RWPE2 (cell line): ENCODE results near the gene C2orf76.
"Not testable (repeated sequence)": the region's sequence is repeated elsewhere in the genome, so short reads cannot be mapped to it uniquely, and the experiment has no call there.

Experiments used
- ATAC-seq: fragments of 200-7000 bp; cut with Tn5 transposase; 3 replicates; pipeline ENCODE4 v1.9.1; 2021; ENCODE audit warnings: low read depth
- DNase-seq: peaks from one replicate; pipeline ENCODE4 v3.0.0-alpha.2; 2020; ENCODE audit warnings: low spot score
- H3K27ac ChIP-seq: fragments of 450-650 bp; 2 replicates; pipeline ENCODE4 v1.5.1; 2017; ENCODE audit warnings: mild to moderate bottlenecking; ENCODE audit not compliant: poor library complexity, severe bottlenecking
- H3K27me3 ChIP-seq: fragments of 250-450 bp; sonication (Bioruptor Pico); 2 replicates; pipeline ENCODE4 v1.5.1; 2021; ENCODE audit warnings: mild to moderate bottlenecking, moderate library complexity; ENCODE audit not compliant: insufficient read depth, poor library complexity, severe bottlenecking
- H3K36me3 ChIP-seq: fragments of 250-450 bp; sonication (Bioruptor Pico); 2 replicates; pipeline ENCODE4 v1.5.1; 2020; ENCODE audit warnings: low read depth, mild to moderate bottlenecking, moderate library complexity
- H3K4me1 ChIP-seq: fragments of 250-450 bp; sonication (Bioruptor Pico); 2 replicates; pipeline ENCODE4 v1.5.1; 2021; ENCODE audit warnings: mild to moderate bottlenecking, moderate library complexity; ENCODE audit not compliant: insufficient read depth, poor library complexity, severe bottlenecking
- H3K4me3 ChIP-seq: fragments of 250-450 bp; sonication (Bioruptor Pico); 2 replicates; pipeline ENCODE4 v1.5.1; 2021; ENCODE audit warnings: mild to moderate bottlenecking, moderate library complexity; ENCODE audit not compliant: severe bottlenecking
- H3K9me3 ChIP-seq: fragments of 250-450 bp; sonication (Bioruptor Pico); 2 replicates; pipeline ENCODE4 v1.5.1; 2021; ENCODE audit warnings: mild to moderate bottlenecking, moderate library complexity; ENCODE audit not compliant: severe bottlenecking
- TF ChIP-seq, protein P1 (sequence below): fragments of 450-650 bp; IDR thresholded peaks from one replicate; pipeline ENCODE4 v1.5.1; 2017; ENCODE audit warnings: mild to moderate bottlenecking, moderate library complexity; ENCODE audit not compliant: poor library complexity, severe bottlenecking

The C2orf76 gene

DNA sequence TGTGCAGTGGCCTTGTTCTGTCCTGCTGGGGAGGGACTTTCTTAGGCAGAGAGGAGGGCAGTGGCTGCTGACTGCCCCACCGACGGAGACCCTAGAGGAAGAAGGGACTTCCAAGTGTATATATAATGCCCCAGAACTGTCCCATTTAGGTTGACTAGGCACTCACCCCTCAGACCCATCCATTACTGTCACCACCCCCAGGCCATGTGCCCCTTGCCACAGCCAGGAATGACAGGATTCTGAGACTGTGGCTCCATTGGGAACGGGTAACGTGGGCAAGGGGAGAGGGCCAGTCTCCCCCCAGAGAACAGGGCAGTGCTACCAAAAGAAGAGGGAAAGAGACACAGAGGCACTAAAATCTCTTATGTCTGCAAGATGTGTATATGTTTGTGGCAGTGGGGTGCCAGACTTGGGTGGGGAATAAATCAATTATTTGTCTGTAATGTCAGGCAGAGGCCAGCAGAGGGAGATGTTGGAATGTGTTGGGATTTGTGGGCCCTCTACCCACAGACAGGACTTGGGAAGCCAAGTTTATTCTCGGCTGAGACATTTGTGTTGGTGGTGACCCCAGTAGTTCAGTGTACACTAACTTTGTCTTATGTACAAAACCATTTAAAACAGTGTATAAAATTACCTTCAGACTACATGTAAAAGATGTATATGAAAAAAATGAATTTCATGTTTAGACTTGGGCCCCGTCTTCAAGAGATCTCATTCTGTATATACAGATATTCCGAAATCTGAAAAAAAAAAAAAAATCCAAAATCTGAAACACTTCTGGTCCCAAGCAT, 41.0 kb upstream of the C2orf76 start:
- H3K27me3 ChIP-seq: no peaks in the 10 kb centered on the region
- no peak overlapping the region for H3K4me3 ChIP-seq
- ATAC-seq (peak; percentile 66; the same call in 2 of the 3 replicates), DNase-seq (no peak)
- no peaks in the 10 kb centered on the region for H3K4me1 ChIP-seq
- no peak overlapping the region for H3K27ac ChIP-seq
- TF ChIP-seq, protein P1, sequence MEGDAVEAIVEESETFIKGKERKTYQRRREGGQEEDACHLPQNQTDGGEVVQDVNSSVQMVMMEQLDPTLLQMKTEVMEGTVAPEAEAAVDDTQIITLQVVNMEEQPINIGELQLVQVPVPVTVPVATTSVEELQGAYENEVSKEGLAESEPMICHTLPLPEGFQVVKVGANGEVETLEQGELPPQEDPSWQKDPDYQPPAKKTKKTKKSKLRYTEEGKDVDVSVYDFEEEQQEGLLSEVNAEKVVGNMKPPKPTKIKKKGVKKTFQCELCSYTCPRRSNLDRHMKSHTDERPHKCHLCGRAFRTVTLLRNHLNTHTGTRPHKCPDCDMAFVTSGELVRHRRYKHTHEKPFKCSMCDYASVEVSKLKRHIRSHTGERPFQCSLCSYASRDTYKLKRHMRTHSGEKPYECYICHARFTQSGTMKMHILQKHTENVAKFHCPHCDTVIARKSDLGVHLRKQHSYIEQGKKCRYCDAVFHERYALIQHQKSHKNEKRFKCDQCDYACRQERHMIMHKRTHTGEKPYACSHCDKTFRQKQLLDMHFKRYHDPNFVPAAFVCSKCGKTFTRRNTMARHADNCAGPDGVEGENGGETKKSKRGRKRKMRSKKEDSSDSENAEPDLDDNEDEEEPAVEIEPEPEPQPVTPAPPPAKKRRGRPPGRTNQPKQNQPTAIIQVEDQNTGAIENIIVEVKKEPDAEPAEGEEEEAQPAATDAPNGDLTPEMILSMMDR: peak; percentile 84
- no peaks in the 10 kb centered on the region for H3K36me3 ChIP-seq
- H3K9me3 ChIP-seq: no peaks in the 10 kb centered on the region

DNA sequence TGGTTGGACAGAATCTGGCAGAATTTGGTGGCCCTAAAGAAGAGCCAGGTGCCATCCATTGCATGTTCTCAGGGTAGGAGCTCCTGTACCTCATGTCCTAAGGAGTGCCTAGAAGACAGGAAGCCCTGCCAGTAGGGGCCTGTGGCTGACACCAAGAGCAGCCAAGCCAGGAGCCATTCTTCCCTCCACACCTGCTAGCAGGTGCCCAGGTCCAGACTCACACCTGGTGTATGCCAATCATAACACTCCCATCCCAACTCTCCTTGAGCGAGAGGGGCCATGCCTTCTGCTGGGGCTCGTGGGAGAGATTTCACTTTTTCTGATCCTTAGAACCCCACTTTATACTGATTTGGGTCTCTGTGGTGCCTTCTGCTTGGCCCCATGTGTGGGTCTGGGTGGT, 38.5 kb upstream of the C2orf76 start:
- no peak for ATAC-seq
- TF ChIP-seq, protein P1: no peak
- no peaks in the 10 kb centered on the region for H3K9me3 ChIP-seq
- H3K4me3 ChIP-seq: no peak overlapping the region
- no peaks in the 10 kb centered on the region for H3K27me3 ChIP-seq
- H3K36me3 ChIP-seq: no peaks in the 10 kb centered on the region
- DNase-seq: no peak
- H3K4me1 ChIP-seq: no peaks in the 10 kb centered on the region
- H3K27ac ChIP-seq: no peak overlapping the region

DNA sequence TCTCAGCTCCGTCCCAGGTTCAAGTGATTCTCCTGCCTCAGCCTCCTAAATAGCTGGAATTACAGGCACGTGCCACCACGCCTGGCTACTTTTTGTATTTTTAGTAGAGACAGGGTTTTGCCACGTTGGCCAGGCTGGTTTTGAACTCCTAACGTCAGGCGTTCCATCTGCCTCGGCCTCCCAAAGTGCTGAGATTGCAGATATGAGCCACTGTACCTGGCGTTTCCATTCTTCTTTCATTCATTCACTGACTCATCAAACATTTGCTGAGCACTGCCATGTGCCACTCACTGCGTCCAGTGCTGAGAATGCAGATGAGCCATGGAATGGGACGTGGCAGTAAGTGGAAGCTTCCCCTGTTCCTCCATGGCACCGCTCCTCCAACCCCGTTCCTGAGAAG, 37.0 kb upstream of the C2orf76 start:
- not testable (repeated sequence) for H3K4me1 ChIP-seq, ATAC-seq, H3K36me3 ChIP-seq, H3K27me3 ChIP-seq, H3K9me3 ChIP-seq, H3K27ac ChIP-seq, H3K4me3 ChIP-seq, DNase-seq

DNA sequence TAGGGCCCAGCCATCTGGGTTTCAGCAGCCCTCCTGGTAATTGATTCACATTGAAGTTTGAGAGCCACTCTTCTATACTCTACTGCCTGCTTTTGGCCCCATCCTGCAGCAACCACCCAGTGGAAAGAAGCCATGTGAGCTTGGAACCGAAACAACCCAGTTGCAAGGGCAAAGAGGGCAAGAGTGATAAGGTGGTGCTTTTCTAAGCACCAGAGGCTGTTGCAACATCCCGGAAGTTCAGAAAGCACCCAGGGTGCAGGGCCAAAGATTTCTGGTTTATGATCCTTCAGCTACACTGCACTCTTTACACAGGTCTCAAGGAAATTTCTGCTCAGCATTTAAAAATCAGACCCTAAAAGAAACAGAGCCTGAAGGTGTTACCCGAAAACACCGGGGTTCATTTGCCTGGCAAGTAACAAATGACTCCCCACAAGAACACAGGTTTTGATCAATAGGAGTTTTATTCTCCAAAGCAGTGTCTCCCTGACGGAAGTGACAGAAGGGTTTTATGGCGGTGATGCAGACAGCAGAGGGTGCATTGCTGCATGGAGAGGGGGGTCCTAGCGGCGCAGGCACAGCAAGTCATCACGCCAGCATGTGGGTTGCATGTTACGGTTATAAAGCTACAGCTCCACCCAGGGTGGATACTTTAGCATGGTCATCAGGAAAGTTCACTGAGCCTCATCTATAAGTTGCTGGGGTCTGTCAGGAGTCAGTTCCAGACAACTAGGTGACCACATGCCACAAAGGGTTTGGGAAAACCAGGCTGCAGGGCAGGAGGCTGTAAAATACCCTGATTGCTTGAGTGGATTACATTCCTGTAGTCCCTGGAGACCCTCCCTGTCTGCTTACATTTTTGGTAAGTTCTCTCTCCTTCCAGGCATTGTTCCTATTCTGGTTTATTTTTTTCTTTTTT, 36.3 kb upstream of the C2orf76 start:
- no peak overlapping the region for H3K27ac ChIP-seq
- ATAC-seq (no peak), DNase-seq (no peak)
- H3K4me3 ChIP-seq: no peak overlapping the region
- no peaks in the 10 kb centered on the region for H3K36me3 ChIP-seq
- H3K9me3 ChIP-seq: no peaks in the 10 kb centered on the region
- TF ChIP-seq, protein P1: no peak
- H3K4me1 ChIP-seq: peaks cover 6% of the 10 kb centered on the region
- H3K27me3 ChIP-seq: no peaks in the 10 kb centered on the region

DNA sequence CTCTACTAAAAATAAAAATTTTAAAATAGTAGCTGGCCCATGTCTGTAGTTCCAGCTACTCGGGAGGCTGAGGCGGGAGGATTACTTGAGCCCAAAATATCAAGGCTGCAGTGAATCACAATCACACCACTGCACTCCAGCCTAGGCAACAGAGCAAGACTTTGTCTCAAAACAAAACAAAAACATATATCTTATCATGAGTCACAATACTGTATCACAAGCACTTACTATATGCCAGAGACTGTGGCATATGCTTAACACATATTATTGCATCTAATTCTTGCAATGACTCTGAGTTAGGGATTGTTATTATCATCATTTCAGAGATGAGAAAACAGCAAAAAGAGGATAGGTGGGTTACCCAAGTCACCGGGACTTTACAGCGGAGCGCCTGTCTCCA, 35.5 kb upstream of the C2orf76 start:
- H3K27ac ChIP-seq: no peak overlapping the region
- no peak for ATAC-seq
- peaks cover 6% of the 10 kb centered on the region for H3K4me1 ChIP-seq

More for the DNA sequence above, 35.5 kb upstream of the C2orf76 start:
- Histone ChIP-seq H3K9me3 (no peaks in the 10 kb centered on the region), H3K27me3 (no peaks in the 10 kb centered on the region), H3K36me3 (no peaks in the 10 kb centered on the region), H3K4me3 (no peak overlapping the region)
- no peak for DNase-seq
- TF ChIP-seq, protein P1: no peak
